ENCODE measurements around the gene UCN2. TPM values are rescaled to one million over a fixed set of nuclear protein-coding genes. Genes with fewer than 3 reads are reported as not detected.
"Not testable (repeated sequence)": the region's sequence is repeated elsewhere in the genome, so short reads cannot be mapped to it uniquely, and the experiment has no call there.

Gene UCN2
- total RNA-seq, 1 donor, result 6.0 TPM

GRCh38 chr3:48555949-48556795, 7.4 kb downstream of the UCN2 start:
- DNase-seq (ENCODE audit: low read depth), result no peak
- no peak for TF ChIP-seq CTCF (IDR thresholded peaks at IDR 0.05; ENCODE audit: insufficient read depth, low read depth, low read length)

GRCh38 chr3:48555231-48555948, 8.2 kb downstream of the UCN2 start:
- no peak for DNase-seq (ENCODE audit: low read depth)
- H3K4me3 ChIP-seq (ENCODE audit: low read depth, low read length), result no peak overlapping the region

More at GRCh38 chr3:48555949-48556795, 7.4 kb downstream of the UCN2 start:
- peak overlapping the region; percentile 75 for H3K4me3 ChIP-seq (ENCODE audit: low read depth, low read length)

GRCh38 chr3:48553886-48554845, 9.4 kb downstream of the UCN2 start:
- TF ChIP-seq CTCF (IDR thresholded peaks at IDR 0.05; ENCODE audit: insufficient read depth, low read depth, low read length), result no peak
- DNase-seq (ENCODE audit: low read depth), result no peak
- H3K4me3 ChIP-seq (ENCODE audit: low read depth, low read length), result no peak overlapping the region

More at GRCh38 chr3:48555231-48555948, 8.2 kb downstream of the UCN2 start:
- TF ChIP-seq CTCF (IDR thresholded peaks at IDR 0.05; ENCODE audit: insufficient read depth, low read depth, low read length), result no peak

- no peak for TF ChIP-seq CTCF (IDR thresholded peaks at IDR 0.05; ENCODE audit: insufficient read depth, low read depth, low read length)
- H3K4me3 ChIP-seq (ENCODE audit: low read depth, low read length), result no peak overlapping the region
- no peak for DNase-seq (ENCODE audit: low read depth)
Observed at GRCh38 chr3:48553361-48553760, 10.2 kb downstream of the UCN2 start.

GRCh38 chr3:48552111-48552951, 11.2 kb downstream of the UCN2 start:
- DNase-seq (ENCODE audit: low read depth), result no peak
- no peak overlapping the region for H3K4me3 ChIP-seq (ENCODE audit: low read depth, low read length)
- no peak for TF ChIP-seq CTCF (IDR thresholded peaks at IDR 0.05; ENCODE audit: insufficient read depth, low read depth, low read length)

GRCh38 chr3:48551651-48552050, 11.9 kb downstream of the UCN2 start:
- not testable (repeated sequence) for DNase-seq (ENCODE audit: low read depth)

More at GRCh38 chr3:48551651-48552050, 11.9 kb downstream of the UCN2 start:
- H3K4me3 ChIP-seq (ENCODE audit: low read depth, low read length), result not testable (repeated sequence)
